Activated CD8-positive, alpha-beta T cell treated with anti-CD3 and anti-CD28 coated beads for 36 hours (primary cell): Measurements from ENCODE around the gene MSRB1. TPM values are rescaled to one million over a fixed set of nuclear protein-coding genes. Genes with fewer than 3 reads are reported as not detected.

Experiments used
- ATAC-seq: fragments of 200-7000 bp; cut with Tn5 transposase; one replicate; pipeline ENCODE4 v1.10.0; 2021; ENCODE audit warnings: mild to moderate bottlenecking, moderate library complexity
- CTCF ChIA-PET: fragments of 350-600 bp; sonication (Branson Sonifier 250); formaldehyde crosslinking; loops from one replicate; lab custom pipeline; 2021; ENCODE audit warnings: antibody characterized with exemption; lab: Charles Lee
- POLR2A ChIA-PET: fragments of 350-600 bp; sonication (Branson Sonifier 250); formaldehyde crosslinking; loops from one replicate; lab custom pipeline; 2021; ENCODE audit warnings: antibody characterized with exemption; lab: Charles Lee
- DNase-seq: peaks from one replicate; pipeline ENCODE4 v3.0.0-alpha.2; 2020
- H3K27ac Mint-ChIP-seq: one replicate; pipeline ENCODE4 v1.8.0; 2021; ENCODE audit warnings: mild to moderate bottlenecking, mixed read lengths
- H3K27me3 Mint-ChIP-seq: one replicate; pipeline ENCODE4 v1.8.0; 2021; ENCODE audit warnings: mixed read lengths
- H3K36me3 Mint-ChIP-seq: one replicate; pipeline ENCODE4 v1.8.0; 2021; ENCODE audit warnings: low read depth, mixed read lengths
- H3K4me1 Mint-ChIP-seq: one replicate; pipeline ENCODE4 v1.8.0; 2021; ENCODE audit warnings: low read depth, mixed read lengths
- H3K4me3 Mint-ChIP-seq: one replicate; pipeline ENCODE4 v1.8.0; 2021; ENCODE audit warnings: mild to moderate bottlenecking, moderate library complexity, mixed read lengths
- H3K9me3 Mint-ChIP-seq: one replicate; pipeline ENCODE4 v1.8.0; 2021; ENCODE audit warnings: mixed read lengths
- CTCF ChIP-seq: fragments of 200-600 bp; IDR thresholded peaks from one replicate; pipeline ENCODE4 v1.8.0; 2022; ENCODE audit warnings: antibody characterized with exemption, mild to moderate bottlenecking
- intact Hi-C: fragments of 100-400 bp; cut with micrococcal nuclease; formaldehyde crosslinking; loops from one replicate; pipeline ENCODE4 v1.10.0; 2022
- total RNA-seq, 2 experiments: library from RNA; stranded (reverse); gene quantifications; one replicate each; pipeline ENCODE4 v1.2.3, GENCODE V29; 2021

The MSRB1 gene
- total RNA-seq, 2 experiments from 2014 or later, result 15.5 to 18.1 TPM

- Mint-ChIP-seq H3K4me1 (peaks cover 20% of the 10 kb centered on the region), H3K27me3 (peaks cover 29% of the 10 kb centered on the region), H3K4me3 (no peak overlapping the region), H3K9me3 (no peaks in the 10 kb centered on the region), H3K36me3 (peaks cover 30% of the 10 kb centered on the region), H3K27ac (no peak overlapping the region)
- intact Hi-C loops, result no loop called here
- ATAC-seq (no peak), DNase-seq (no peak)
- CTCF ChIA-PET, result interaction anchor here (1.0 kb wide), 1 partner anchor 10 kb away, joined by 3 read pairs; the partner anchor contains the start of gene TBL3
- no peak for TF ChIP-seq CTCF
- POLR2A ChIA-PET, result interaction anchor here (1.1 to 29.2 kb wide), 9 partner anchors 8 to 173 kb away, joined by 3 to 505 read pairs (median 8); partner anchors contain the start of genes NDUFB10, RNF151, RPS2 and SYNGR3
Observed at GRCh38 chr16:1982013-1982433, 39.0 kb upstream of the MSRB1 start.

- no peak within 1 kb of the TSS for H3K27ac Mint-ChIP-seq
- POLR2A ChIA-PET, result interaction anchor here (0.6 to 29.2 kb wide), 9 partner anchors 8 to 271 kb away, joined by 3 to 505 read pairs (median 8); partner anchors contain the start of genes FAHD1, HAGH, NDUFB10 and RNF151
- H3K9me3 Mint-ChIP-seq, result no peaks in the 10 kb centered on the region
- no peak for TF ChIP-seq CTCF
- H3K4me3 Mint-ChIP-seq, result no peak within 1 kb of the TSS
- ATAC-seq, result peak; percentile 15
- peak; percentile 51 for DNase-seq
- H3K27me3 Mint-ChIP-seq, result peaks cover 29% of the 10 kb centered on the region
- H3K36me3 Mint-ChIP-seq, result peaks cover 24% of the 10 kb centered on the region
- intact Hi-C loops, result no loop called here
- peaks cover 20% of the 10 kb centered on the region for H3K4me1 Mint-ChIP-seq
- CTCF ChIA-PET, result interaction anchor here (1.0 kb wide), 1 partner anchor 23 kb away, joined by 3 read pairs; no protein-coding TSS in a partner anchor
Observed at GRCh38 chr16:1981398-1981836, 38.4 kb upstream of the MSRB1 start, which contains the start of gene NOXO1. Gene NOXO1, minus strand, starts transcription at chr16:1981469. Its CDS starts 290 bp downstream, at chr16:1981179.

GRCh38 chr16:1980770-1981087 is 37.7 kb upstream of the MSRB1 start:
- intact Hi-C loops, result no loop called here
- POLR2A ChIA-PET, result interaction anchor here (0.6 to 29.2 kb wide), 8 partner anchors 10 to 272 kb away, joined by 3 to 505 read pairs (median 8); partner anchors contain the start of genes FAHD1, HAGH, NDUFB10 and RNF151
- peaks cover 20% of the 10 kb centered on the region for H3K4me1 Mint-ChIP-seq
- TF ChIP-seq CTCF, result no peak
- H3K4me3 Mint-ChIP-seq, result no peak overlapping the region
- H3K36me3 Mint-ChIP-seq, result peaks cover 23% of the 10 kb centered on the region
- H3K27me3 Mint-ChIP-seq, result peaks cover 29% of the 10 kb centered on the region
- CTCF ChIA-PET, result interaction anchor here (1.0 kb wide), 1 partner anchor 23 kb away, joined by 3 read pairs; no protein-coding TSS in a partner anchor
- no peak for ATAC-seq
- no peaks in the 10 kb centered on the region for H3K9me3 Mint-ChIP-seq
- DNase-seq, result no peak
- no peak overlapping the region for H3K27ac Mint-ChIP-seq

GRCh38 chr16:1980030-1980769 is 37.2 kb upstream of the MSRB1 start:
- H3K9me3 Mint-ChIP-seq, result no peaks in the 10 kb centered on the region
- intact Hi-C loops, result no loop called here
- peaks cover 29% of the 10 kb centered on the region for H3K27me3 Mint-ChIP-seq
- peaks cover 22% of the 10 kb centered on the region for H3K36me3 Mint-ChIP-seq
- DNase-seq, result peak; percentile 31
- no peak for TF ChIP-seq CTCF
- no peak for ATAC-seq
- CTCF ChIA-PET, result interaction anchor here (1.0 kb wide), 1 partner anchor 24 kb away, joined by 3 read pairs; no protein-coding TSS in a partner anchor
- H3K4me1 Mint-ChIP-seq, result peaks cover 18% of the 10 kb centered on the region
- no peak overlapping the region for H3K27ac Mint-ChIP-seq
- POLR2A ChIA-PET, result interaction anchor here (1.1 to 29.2 kb wide), 6 partner anchors 10 to 175 kb away, joined by 3 to 505 read pairs (median 11); partner anchors contain the start of genes FAHD1, HAGH, NDUFB10 and RNF151
- H3K4me3 Mint-ChIP-seq, result no peak overlapping the region
